ENCODE results near the gene GALNT17.
"Not testable (repeated sequence)": the region's sequence is repeated elsewhere in the genome, so short reads cannot be mapped to it uniquely, and the experiment has no call there.

Gene GALNT17

DNA sequence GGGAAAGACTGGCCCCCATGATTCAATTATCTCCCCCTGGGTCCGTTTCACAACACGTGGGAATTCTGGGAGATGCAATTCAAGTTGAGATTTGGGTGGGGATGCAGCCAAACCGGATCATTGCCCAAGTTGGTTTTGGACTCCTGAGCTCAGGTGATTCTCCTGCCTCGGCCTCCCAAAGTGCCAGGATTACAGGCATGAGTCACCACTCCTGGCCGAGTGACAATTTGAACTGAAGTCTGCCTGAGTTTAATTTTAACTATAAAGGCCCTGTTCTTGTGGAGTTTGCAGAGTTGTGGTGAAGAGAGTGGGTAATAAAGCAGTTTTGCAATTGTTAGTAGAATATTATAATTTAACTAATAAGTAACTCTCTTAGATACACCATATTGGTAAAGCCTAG, 78.3 kb downstream of the GALNT17 start:
- DNase-seq (ENCODE audit: low spot score) = no peak
- TF ChIP-seq, protein P1, sequence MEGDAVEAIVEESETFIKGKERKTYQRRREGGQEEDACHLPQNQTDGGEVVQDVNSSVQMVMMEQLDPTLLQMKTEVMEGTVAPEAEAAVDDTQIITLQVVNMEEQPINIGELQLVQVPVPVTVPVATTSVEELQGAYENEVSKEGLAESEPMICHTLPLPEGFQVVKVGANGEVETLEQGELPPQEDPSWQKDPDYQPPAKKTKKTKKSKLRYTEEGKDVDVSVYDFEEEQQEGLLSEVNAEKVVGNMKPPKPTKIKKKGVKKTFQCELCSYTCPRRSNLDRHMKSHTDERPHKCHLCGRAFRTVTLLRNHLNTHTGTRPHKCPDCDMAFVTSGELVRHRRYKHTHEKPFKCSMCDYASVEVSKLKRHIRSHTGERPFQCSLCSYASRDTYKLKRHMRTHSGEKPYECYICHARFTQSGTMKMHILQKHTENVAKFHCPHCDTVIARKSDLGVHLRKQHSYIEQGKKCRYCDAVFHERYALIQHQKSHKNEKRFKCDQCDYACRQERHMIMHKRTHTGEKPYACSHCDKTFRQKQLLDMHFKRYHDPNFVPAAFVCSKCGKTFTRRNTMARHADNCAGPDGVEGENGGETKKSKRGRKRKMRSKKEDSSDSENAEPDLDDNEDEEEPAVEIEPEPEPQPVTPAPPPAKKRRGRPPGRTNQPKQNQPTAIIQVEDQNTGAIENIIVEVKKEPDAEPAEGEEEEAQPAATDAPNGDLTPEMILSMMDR (IDR thresholded peaks at IDR 0.05; ENCODE audit: extremely low read depth, missing control alignments) = no peak

DNA sequence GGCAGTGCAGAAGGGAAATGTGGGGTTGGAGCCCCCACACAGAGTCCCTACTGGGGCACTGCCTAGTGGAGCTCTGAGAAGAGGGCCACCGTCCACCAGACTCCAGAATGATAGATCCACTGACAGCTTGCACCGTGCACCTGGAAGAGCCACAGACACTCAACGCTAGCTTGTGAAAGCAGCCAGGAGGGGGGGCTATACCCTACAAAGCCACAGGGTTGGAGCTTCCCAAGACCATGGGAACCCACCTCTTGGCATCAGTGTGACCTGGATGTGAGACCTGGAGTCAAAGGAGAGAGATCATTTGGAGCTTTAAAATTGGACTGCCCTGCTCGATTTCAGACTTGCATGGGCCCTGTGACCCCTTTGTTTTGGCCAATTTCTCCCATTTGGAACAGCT, 80.5 kb downstream of the GALNT17 start:
- DNase-seq (ENCODE audit: low spot score) = not testable (repeated sequence)

DNA sequence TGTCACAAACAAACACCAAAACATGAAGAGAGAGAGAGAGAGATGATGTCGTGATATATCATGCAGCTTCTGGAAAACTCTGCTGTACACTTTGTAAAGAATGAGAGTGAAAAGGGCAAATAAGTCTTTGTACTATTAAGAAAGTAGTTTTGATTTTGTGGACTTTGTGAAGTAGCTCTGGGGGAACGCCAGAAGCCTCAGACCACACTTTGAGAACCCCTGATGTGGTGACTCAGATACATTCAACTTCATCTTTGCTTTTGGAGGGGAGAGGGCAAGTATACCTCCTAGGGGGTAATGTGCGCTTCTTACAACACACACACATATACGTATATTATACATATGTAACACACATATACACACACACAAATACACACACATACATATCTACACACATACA, 84.3 kb downstream of the GALNT17 start:
- TF ChIP-seq, protein P1 (IDR thresholded peaks at IDR 0.05; ENCODE audit: extremely low read depth, missing control alignments) = no peak
- DNase-seq (ENCODE audit: low spot score) = no peak

DNA sequence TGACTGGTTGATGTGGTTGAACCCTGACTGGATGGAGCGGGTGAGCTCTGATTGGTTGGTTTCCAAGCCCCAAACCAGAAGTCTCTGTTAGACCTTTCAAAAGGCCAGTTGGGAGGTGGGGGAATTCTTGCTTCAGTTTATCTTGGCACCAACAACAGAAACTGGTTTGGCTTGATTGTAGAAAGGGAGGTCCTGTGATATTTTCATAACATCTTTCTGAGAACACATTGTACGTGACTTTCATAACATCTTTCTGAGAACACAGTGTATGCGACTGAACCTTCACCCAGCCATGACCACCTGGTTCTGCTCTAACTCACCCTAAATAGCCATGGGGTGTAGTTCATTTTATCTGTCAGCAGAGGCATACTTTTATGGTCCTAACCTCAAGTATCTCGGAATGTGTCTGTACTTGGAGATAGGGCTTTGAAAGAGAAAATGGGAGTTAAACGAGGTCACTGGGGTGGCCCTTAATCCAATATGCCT, 88.3 kb downstream of the GALNT17 start:
- no peak for DNase-seq (ENCODE audit: low spot score)
- TF ChIP-seq, protein P1 (IDR thresholded peaks at IDR 0.05; ENCODE audit: extremely low read depth, missing control alignments) = no peak

DNA sequence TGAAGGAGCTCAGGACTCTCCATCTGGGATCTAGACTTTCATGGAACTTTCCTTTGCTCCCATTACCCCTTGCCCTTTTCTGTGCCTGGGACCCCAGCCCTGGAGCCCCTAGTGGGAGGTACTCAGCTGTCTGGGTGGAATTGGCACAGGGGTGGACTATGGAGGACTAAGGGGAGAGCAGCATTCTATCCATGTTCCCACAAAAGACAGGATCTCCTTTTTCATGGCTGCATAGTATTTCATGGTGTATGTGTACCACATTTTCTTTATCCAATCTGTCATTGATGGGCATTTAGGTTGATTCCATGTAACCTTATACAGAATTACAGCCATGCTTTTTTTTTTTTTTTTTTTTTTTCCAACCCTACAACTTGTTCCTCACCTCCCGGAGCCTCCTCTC, 89.1 kb downstream of the GALNT17 start:
- TF ChIP-seq, protein P1 (IDR thresholded peaks at IDR 0.05; ENCODE audit: extremely low read depth, missing control alignments) = no peak
- DNase-seq (ENCODE audit: low spot score) = no peak

DNA sequence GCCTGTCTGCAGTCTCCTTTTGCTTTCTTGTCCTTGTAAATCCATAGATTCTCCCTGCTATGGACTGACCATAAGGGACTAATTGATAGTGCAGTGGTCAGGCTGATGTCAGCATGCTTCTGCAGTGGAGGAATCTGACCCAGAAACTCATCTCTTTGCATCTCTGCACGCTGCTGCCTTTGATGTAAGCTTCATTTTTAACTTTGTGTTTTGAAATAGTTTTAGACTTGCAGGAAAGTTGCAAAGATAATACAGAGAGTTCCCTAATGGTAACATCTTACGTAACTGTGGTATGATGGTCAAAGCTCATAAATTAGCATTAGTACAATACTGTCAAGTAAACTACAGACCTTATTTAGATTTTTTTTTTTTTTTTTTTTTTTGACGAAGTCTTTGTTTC, 89.6 kb downstream of the GALNT17 start:
- TF ChIP-seq, protein P1 (IDR thresholded peaks at IDR 0.05; ENCODE audit: extremely low read depth, missing control alignments) = no peak
- DNase-seq (ENCODE audit: low spot score) = no peak

DNA sequence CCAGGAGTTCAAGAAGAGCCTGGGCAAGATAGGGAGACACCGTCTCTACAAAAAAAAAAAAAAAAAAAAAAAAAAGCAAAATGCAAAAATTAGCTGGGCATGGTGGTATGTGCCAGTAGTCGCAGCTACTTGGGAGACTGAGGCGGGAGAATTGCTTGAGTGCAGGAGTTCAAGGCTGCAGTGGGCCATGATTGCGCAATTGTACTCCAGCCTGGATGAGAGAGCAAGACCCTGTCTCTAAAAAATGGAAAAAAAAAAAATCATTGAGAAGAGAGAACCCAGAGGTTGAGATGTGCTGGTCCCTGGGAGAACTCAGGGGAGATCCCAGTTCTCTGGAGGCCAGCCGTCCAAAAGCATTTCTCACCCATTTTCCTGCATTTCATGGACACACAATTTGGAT, 95.2 kb downstream of the GALNT17 start:
- DNase-seq (ENCODE audit: low spot score) = no peak
- TF ChIP-seq, protein P1 (IDR thresholded peaks at IDR 0.05; ENCODE audit: extremely low read depth, missing control alignments) = no peak

DNA sequence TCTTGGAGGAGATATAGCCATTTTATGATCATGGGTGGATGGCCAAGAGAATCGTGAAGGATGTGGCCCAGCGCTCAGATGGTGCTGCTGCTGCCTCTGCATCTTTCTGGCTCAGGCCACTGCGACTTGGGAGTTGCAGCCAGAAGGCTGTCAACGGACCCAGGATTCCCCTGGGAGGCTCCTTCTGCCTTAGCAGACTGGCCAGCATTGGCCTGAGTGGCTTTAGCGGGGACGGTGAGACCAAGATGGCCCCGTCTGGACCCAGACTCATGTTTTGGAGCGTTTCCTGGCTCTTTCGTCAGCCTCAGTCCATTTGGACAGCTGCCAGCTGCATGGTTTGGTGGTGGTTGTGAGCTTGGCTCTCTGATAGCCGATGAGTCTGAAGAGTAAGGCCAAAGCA, 97.2 kb downstream of the GALNT17 start:
- TF ChIP-seq, protein P1 (IDR thresholded peaks at IDR 0.05; ENCODE audit: extremely low read depth, missing control alignments) = no peak
- no peak for DNase-seq (ENCODE audit: low spot score)

Measured in GM20000 (cell line).